CD4-positive, alpha-beta T cell (primary cell): Measurements from ENCODE around the gene ABCC5. TPM values are rescaled to one million over a fixed set of nuclear protein-coding genes. Genes with fewer than 3 reads are reported as not detected.

Experiments
- ATAC-seq: fragments of 200-7000 bp; cut with Tn5 transposase; one replicate; pipeline ENCODE4 v1.10.0; 2022; ENCODE audit warnings: mild to moderate bottlenecking; ENCODE audit not compliant: poor library complexity
- CTCF ChIA-PET: fragments of 350-600 bp; sonication (Branson Sonifier 250); formaldehyde crosslinking; loops from one replicate; lab custom pipeline; 2021; ENCODE audit warnings: antibody characterized with exemption, inconsistent platforms; lab: Charles Lee
- POLR2A ChIA-PET: fragments of 350-600 bp; sonication (Branson Sonifier 250); formaldehyde crosslinking; loops from one replicate; lab custom pipeline; 2021; ENCODE audit warnings: antibody characterized with exemption, inconsistent platforms; lab: Charles Lee
- DNase-seq, 14 experiments: peaks; one replicate each; pipeline ENCODE4 v3.0.0-alpha.2; 2013 to 2020; ENCODE audit warnings: mixed read lengths in 2 of 14
- H3K27ac ChIP-seq, 2 donors: one replicate each; pipeline versions ENCODE4 v1.5.1 to v1.7.0; 2013; ENCODE audit warnings: low read length in 2 of 2, low read depth in 1 of 2, mild to moderate bottlenecking in 1 of 2
- H3K27me3 ChIP-seq, 2 experiments: 1 replicate in 1 of 2; 2 replicates in 1 of 2; pipeline versions ENCODE4 v1.6.1 to v1.7.0; 2013; ENCODE audit warnings: low read length in 2 of 2, control low read depth in 1 of 2, mild to moderate bottlenecking in 1 of 2, moderate library complexity in 1 of 2; ENCODE audit not compliant: insufficient read depth in 2 of 2, control insufficient read depth in 1 of 2
- H3K36me3 ChIP-seq: one replicate; pipeline ENCODE4 v1.6.1; 2013; ENCODE audit warnings: low read length, control low read depth; ENCODE audit not compliant: insufficient read depth
- H3K4me1 ChIP-seq: one replicate; pipeline ENCODE4 v1.6.1; 2013; ENCODE audit warnings: low read length, control low read depth; ENCODE audit not compliant: insufficient read depth
- H3K4me3 ChIP-seq: one replicate; pipeline ENCODE4 v1.5.1; 2013; ENCODE audit warnings: mild to moderate bottlenecking, low read length, moderate library complexity
- H3K9me3 ChIP-seq, 2 experiments: 1 replicate in 1 of 2; 2 replicates in 1 of 2; pipeline versions ENCODE4 v1.6.1 to v1.7.0; 2013; ENCODE audit warnings: low read length in 2 of 2, mild to moderate bottlenecking in 2 of 2, control low read depth in 1 of 2, moderate library complexity in 1 of 2; ENCODE audit not compliant: control insufficient read depth in 1 of 2, insufficient read depth in 1 of 2
- H3K27ac Mint-ChIP-seq: one replicate; pipeline ENCODE4 v1.8.0; 2020; ENCODE audit warnings: mixed read lengths
- H3K27me3 Mint-ChIP-seq: one replicate; pipeline ENCODE4 v1.8.0; 2021; ENCODE audit warnings: mixed read lengths
- H3K36me3 Mint-ChIP-seq: one replicate; pipeline ENCODE4 v1.8.0; 2021; ENCODE audit warnings: low read depth, mixed read lengths
- H3K4me1 Mint-ChIP-seq: one replicate; pipeline ENCODE4 v1.8.0; 2021; ENCODE audit warnings: low read depth, mixed read lengths
- H3K4me3 Mint-ChIP-seq: one replicate; pipeline ENCODE4 v1.8.0; 2020; ENCODE audit warnings: mild to moderate bottlenecking, mixed read lengths
- H3K9me3 Mint-ChIP-seq: one replicate; pipeline ENCODE4 v1.8.0; 2020; ENCODE audit warnings: mixed read lengths
- intact Hi-C, 2 experiments: fragments of 100-400 bp; cut with DNase I in 1 of 2; cut with micrococcal nuclease in 1 of 2; formaldehyde crosslinking; loops; one replicate each; pipeline versions ENCODE4 v1.15.1 to v1.9.0; 2023 to 2025; cut with DNase I, micrococcal nuclease
- total RNA-seq, 174 experiments: library from RNA in 2 of 174; stranded (reverse) in 2 of 174; gene quantifications; one replicate each; pipeline ENCODE4 v1.2.3 and lab custom pipeline; 2021 to 2026
- TF ChIP-seq, protein P1 (sequence below): fragments of 200-600 bp; IDR thresholded peaks from one replicate; pipeline ENCODE4 v1.8.0; 2022; ENCODE audit warnings: antibody characterized with exemption, mild to moderate bottlenecking

Gene ABCC5
- total RNA-seq, 2 experiments from 2014 or later, result 10.8 to 11.4 TPM

DNA sequence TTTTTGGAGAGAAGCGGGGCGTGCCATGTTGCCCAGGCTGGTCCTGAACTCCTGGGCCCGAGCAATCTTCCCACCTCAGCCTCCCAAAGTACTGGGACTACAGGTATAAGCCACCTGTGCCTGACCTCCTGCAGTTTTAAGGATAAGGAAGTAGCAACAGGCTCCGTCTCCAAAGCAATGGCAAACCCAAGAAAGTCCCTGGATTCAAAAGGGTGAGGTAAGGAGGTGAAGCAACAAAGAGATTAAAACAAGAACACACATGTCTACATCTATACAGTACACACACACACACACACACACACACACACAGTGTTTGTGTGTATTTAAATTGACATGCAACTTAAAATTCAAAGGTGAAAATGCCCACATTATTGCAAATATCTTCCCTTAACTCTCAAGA is 58.9 kb downstream of the ABCC5 start:
- TF ChIP-seq, protein P1, sequence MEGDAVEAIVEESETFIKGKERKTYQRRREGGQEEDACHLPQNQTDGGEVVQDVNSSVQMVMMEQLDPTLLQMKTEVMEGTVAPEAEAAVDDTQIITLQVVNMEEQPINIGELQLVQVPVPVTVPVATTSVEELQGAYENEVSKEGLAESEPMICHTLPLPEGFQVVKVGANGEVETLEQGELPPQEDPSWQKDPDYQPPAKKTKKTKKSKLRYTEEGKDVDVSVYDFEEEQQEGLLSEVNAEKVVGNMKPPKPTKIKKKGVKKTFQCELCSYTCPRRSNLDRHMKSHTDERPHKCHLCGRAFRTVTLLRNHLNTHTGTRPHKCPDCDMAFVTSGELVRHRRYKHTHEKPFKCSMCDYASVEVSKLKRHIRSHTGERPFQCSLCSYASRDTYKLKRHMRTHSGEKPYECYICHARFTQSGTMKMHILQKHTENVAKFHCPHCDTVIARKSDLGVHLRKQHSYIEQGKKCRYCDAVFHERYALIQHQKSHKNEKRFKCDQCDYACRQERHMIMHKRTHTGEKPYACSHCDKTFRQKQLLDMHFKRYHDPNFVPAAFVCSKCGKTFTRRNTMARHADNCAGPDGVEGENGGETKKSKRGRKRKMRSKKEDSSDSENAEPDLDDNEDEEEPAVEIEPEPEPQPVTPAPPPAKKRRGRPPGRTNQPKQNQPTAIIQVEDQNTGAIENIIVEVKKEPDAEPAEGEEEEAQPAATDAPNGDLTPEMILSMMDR, result no peak
- Histone ChIP-seq H3K9me3 (no peaks in the 10 kb centered on the region), H3K36me3 (peaks cover 18% of the 10 kb centered on the region), H3K4me3 (no peak overlapping the region), H3K27ac (no peak overlapping the region), H3K4me1 (no peaks in the 10 kb centered on the region), H3K27me3 (no peaks in the 10 kb centered on the region)
- ATAC-seq (no peak), DNase-seq (no peak)
- Mint-ChIP-seq H3K27me3 (no peaks in the 10 kb centered on the region), H3K36me3 (peaks cover 44% of the 10 kb centered on the region), H3K4me1 (no peaks in the 10 kb centered on the region), H3K27ac (no peak overlapping the region), H3K9me3 (no peaks in the 10 kb centered on the region), H3K4me3 (no peak overlapping the region)
- intact Hi-C loops, result no loop called here
- ChIA-PET CTCF (no interaction called here), POLR2A (no interaction called here)

- Histone ChIP-seq H3K4me1 (no peaks in the 10 kb centered on the region), H3K4me3 (no peak overlapping the region), H3K27me3 (no peaks in the 10 kb centered on the region), H3K9me3 (no peaks in the 10 kb centered on the region), H3K27ac (no peak overlapping the region), H3K36me3 (peaks cover 17% of the 10 kb centered on the region)
- ChIA-PET POLR2A (no interaction called here), CTCF (no interaction called here)
- intact Hi-C loops, result no loop called here
- Mint-ChIP-seq H3K4me1 (no peaks in the 10 kb centered on the region), H3K4me3 (no peak overlapping the region), H3K27ac (no peak overlapping the region), H3K9me3 (no peaks in the 10 kb centered on the region), H3K27me3 (no peaks in the 10 kb centered on the region), H3K36me3 (peaks cover 44% of the 10 kb centered on the region)
- no peak for ATAC-seq
- DNase-seq, result no peak
- TF ChIP-seq, protein P1, result no peak
Measured at GRCh38 chr3:183958226-183958625, 59.5 kb downstream of the ABCC5 start.

DNA sequence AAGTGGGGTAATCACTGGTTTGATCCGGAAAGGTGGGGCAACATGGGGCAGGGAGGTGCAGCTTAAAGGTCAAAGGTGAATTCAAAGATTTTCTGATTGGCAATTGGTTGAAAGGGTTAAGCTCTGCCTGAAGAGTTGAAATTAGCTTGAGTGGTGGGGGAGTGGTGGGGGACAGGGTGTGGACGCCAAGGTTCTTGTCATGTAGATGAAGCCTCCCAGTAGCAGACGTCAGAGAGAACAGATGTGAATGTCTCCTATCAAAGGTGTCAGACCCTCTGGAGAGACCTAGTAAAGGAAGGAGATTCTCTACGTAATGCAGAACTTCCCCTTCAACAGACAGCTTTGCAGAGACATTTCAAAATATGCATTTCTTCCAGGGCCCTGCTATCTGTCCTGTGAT is 62.8 kb downstream of the ABCC5 start:
- intact Hi-C loops, result no loop called here
- no peaks in the 10 kb centered on the region for H3K4me1 Mint-ChIP-seq
- H3K27me3 ChIP-seq, result no peaks in the 10 kb centered on the region
- TF ChIP-seq, protein P1, result no peak
- no peak overlapping the region for H3K4me3 ChIP-seq
- ChIA-PET POLR2A (no interaction called here), CTCF (no interaction called here)
- H3K4me1 ChIP-seq, result no peaks in the 10 kb centered on the region
- H3K27me3 Mint-ChIP-seq, result no peaks in the 10 kb centered on the region
- H3K36me3 ChIP-seq, result peaks cover 14% of the 10 kb centered on the region
- no peak overlapping the region for H3K27ac ChIP-seq
- peaks cover 50% of the 10 kb centered on the region for H3K36me3 Mint-ChIP-seq
- no peak overlapping the region for H3K4me3 Mint-ChIP-seq
- DNase-seq (no peak), ATAC-seq (no peak)
- H3K27ac Mint-ChIP-seq, result no peak overlapping the region
- H3K9me3 ChIP-seq, result no peaks in the 10 kb centered on the region
- no peaks in the 10 kb centered on the region for H3K9me3 Mint-ChIP-seq
